ENCODE data around the gene HEXIM1. TPM values are rescaled to one million over a fixed set of nuclear protein-coding genes. Genes with fewer than 3 reads are reported as not detected.

The HEXIM1 gene
- total RNA-seq, 2 experiments from 2014 or later = 50.5 to 50.9 TPM

GRCh38 chr17:45136846-45137560 is 11.3 kb upstream of the HEXIM1 start:
- H3K36me3 ChIP-seq (ENCODE audit: insufficient read depth, low read length) = peaks cover 11% of the 10 kb centered on the region
- peak in 1 of 14 experiments; percentile 26 for DNase-seq
- H3K9me3 Mint-ChIP-seq = no peaks in the 10 kb centered on the region
- H3K36me3 Mint-ChIP-seq (ENCODE audit: low read depth) = peaks cover 6% of the 10 kb centered on the region
- TF ChIP-seq, protein P1, sequence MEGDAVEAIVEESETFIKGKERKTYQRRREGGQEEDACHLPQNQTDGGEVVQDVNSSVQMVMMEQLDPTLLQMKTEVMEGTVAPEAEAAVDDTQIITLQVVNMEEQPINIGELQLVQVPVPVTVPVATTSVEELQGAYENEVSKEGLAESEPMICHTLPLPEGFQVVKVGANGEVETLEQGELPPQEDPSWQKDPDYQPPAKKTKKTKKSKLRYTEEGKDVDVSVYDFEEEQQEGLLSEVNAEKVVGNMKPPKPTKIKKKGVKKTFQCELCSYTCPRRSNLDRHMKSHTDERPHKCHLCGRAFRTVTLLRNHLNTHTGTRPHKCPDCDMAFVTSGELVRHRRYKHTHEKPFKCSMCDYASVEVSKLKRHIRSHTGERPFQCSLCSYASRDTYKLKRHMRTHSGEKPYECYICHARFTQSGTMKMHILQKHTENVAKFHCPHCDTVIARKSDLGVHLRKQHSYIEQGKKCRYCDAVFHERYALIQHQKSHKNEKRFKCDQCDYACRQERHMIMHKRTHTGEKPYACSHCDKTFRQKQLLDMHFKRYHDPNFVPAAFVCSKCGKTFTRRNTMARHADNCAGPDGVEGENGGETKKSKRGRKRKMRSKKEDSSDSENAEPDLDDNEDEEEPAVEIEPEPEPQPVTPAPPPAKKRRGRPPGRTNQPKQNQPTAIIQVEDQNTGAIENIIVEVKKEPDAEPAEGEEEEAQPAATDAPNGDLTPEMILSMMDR (IDR thresholded peaks at IDR 0.05) = no peak
- H3K27ac Mint-ChIP-seq = no peak overlapping the region
- peaks cover 34% of the 10 kb centered on the region for H3K4me1 Mint-ChIP-seq (ENCODE audit: low read depth)
- no peaks in the 10 kb centered on the region for H3K9me3 ChIP-seq (ENCODE audit: control insufficient read depth in 1 of 2, insufficient read depth in 1 of 2, low read length in 2 of 2)
- H3K27me3 ChIP-seq (ENCODE audit: control insufficient read depth in 1 of 2, insufficient read depth in 2 of 2, low read length in 2 of 2) = no peaks in the 10 kb centered on the region
- POLR2A ChIA-PET = interaction anchor here (2.3 to 7.7 kb wide), 2 partner anchors 8 to 13 kb away, joined by 21 to 192 read pairs; partner anchors contain the start of gene HEXIM1
- no peaks in the 10 kb centered on the region for H3K27me3 Mint-ChIP-seq
- ATAC-seq (ENCODE audit: poor library complexity) = no peak
- intact Hi-C loops (cut with DNase I, micrococcal nuclease) = no loop called here
- CTCF ChIA-PET = interaction anchor here (1.5 to 3.8 kb wide), 4 partner anchors 13 to 111 kb away, joined by 5 to 168 read pairs (median 46); partner anchors contain the start of gene HEXIM1
- H3K4me3 ChIP-seq (ENCODE audit: low read length) = no peak overlapping the region
- H3K4me1 ChIP-seq (ENCODE audit: insufficient read depth, low read length) = peaks cover 35% of the 10 kb centered on the region
- H3K27ac ChIP-seq (ENCODE audit: low read depth in 1 of 2, low read length in 2 of 2) = no peak overlapping the region
- peak overlapping the region; percentile 94 for H3K4me3 Mint-ChIP-seq

GRCh38 chr17:45137561-45138305 is 10.5 kb upstream of the HEXIM1 start:
- intact Hi-C loops (cut with DNase I, micrococcal nuclease) = no loop called here
- TF ChIP-seq, protein P1 (IDR thresholded peaks at IDR 0.05) = no peak
- Histone ChIP-seq H3K9me3 (ENCODE audit: control insufficient read depth in 1 of 2, insufficient read depth in 1 of 2, low read length in 2 of 2) (no peaks in the 10 kb centered on the region), H3K27me3 (ENCODE audit: control insufficient read depth in 1 of 2, insufficient read depth in 2 of 2, low read length in 2 of 2) (no peaks in the 10 kb centered on the region), H3K36me3 (ENCODE audit: insufficient read depth, low read length) (peaks cover 11% of the 10 kb centered on the region), H3K4me1 (ENCODE audit: insufficient read depth, low read length) (peaks cover 32% of the 10 kb centered on the region), H3K27ac (ENCODE audit: low read depth in 1 of 2, low read length in 2 of 2) (no peak overlapping the region), H3K4me3 (ENCODE audit: low read length) (no peak overlapping the region)
- DNase-seq = no peak
- Mint-ChIP-seq H3K4me3 (peak overlapping the region; percentile 25), H3K4me1 (ENCODE audit: low read depth) (peaks cover 34% of the 10 kb centered on the region), H3K27ac (no peak overlapping the region), H3K36me3 (ENCODE audit: low read depth) (peaks cover 6% of the 10 kb centered on the region), H3K9me3 (no peaks in the 10 kb centered on the region), H3K27me3 (no peaks in the 10 kb centered on the region)
- ATAC-seq (ENCODE audit: poor library complexity) = no peak
- CTCF ChIA-PET = interaction anchor here (1.5 kb wide), 1 partner anchor 60 kb away, joined by 5 read pairs; no protein-coding TSS in a partner anchor
- POLR2A ChIA-PET = interaction anchor here (7.7 kb wide), 1 partner anchor 12 kb away, joined by 192 read pairs; the partner anchor contains the start of gene HEXIM1

- Mint-ChIP-seq H3K9me3 (no peaks in the 10 kb centered on the region), H3K4me1 (ENCODE audit: low read depth) (peaks cover 34% of the 10 kb centered on the region), H3K27me3 (no peaks in the 10 kb centered on the region), H3K4me3 (no peak overlapping the region), H3K27ac (no peak overlapping the region), H3K36me3 (ENCODE audit: low read depth) (peaks cover 6% of the 10 kb centered on the region)
- TF ChIP-seq, protein P1 (IDR thresholded peaks at IDR 0.05) = no peak
- no peak for DNase-seq
- Histone ChIP-seq H3K9me3 (ENCODE audit: control insufficient read depth in 1 of 2, insufficient read depth in 1 of 2, low read length in 2 of 2) (no peaks in the 10 kb centered on the region), H3K27me3 (ENCODE audit: control insufficient read depth in 1 of 2, insufficient read depth in 2 of 2, low read length in 2 of 2) (no peaks in the 10 kb centered on the region), H3K36me3 (ENCODE audit: insufficient read depth, low read length) (peaks cover 11% of the 10 kb centered on the region), H3K4me3 (ENCODE audit: low read length) (no peak overlapping the region), H3K4me1 (ENCODE audit: insufficient read depth, low read length) (peaks cover 34% of the 10 kb centered on the region), H3K27ac (ENCODE audit: low read depth in 1 of 2, low read length in 2 of 2) (no peak overlapping the region)
- ChIA-PET POLR2A (interaction anchor here (3.5 to 7.7 kb wide), 2 partner anchors 11 to 22 kb away, joined by 16 to 192 read pairs; partner anchors contain the start of genes HEXIM1 and HEXIM2), CTCF (interaction anchor here (1.2 to 1.5 kb wide), 2 partner anchors 10 to 59 kb away, joined by 5 to 6 read pairs; no protein-coding TSS in a partner anchor)
- no peak for ATAC-seq (ENCODE audit: poor library complexity)
- intact Hi-C loops (cut with DNase I, micrococcal nuclease) = no loop called here
Measured at GRCh38 chr17:45138911-45139532, 9.3 kb upstream of the HEXIM1 start.

Data from CD4-positive, alpha-beta T cell (primary cell).